Common myeloid progenitor, CD34-positive (primary cell): ENCODE measurements around the gene THOC7.
A peak's percentile ranks its signal among the peaks of the same experiment; 100 is the strongest.

Experiments
- CTCF ChIA-PET: fragments of 350-600 bp; sonication (Branson Sonifier 250); formaldehyde crosslinking; loops from one replicate; lab custom pipeline; 2021; ENCODE audit warnings: antibody characterized with exemption; lab: Charles Lee
- POLR2A ChIA-PET: fragments of 350-600 bp; sonication (Branson Sonifier 250); formaldehyde crosslinking; loops from one replicate; lab custom pipeline; 2021; ENCODE audit warnings: antibody characterized with exemption; lab: Charles Lee
- DNase-seq, 3 donors: peaks; one replicate each; pipeline versions ENCODE4 v3.0.0 to v3.0.0-alpha.2; 2013
- H3K27ac ChIP-seq, 2 experiments: 1 replicate in 1 of 2; 2 replicates in 1 of 2; pipeline ENCODE4 v1.7.0; 2013; ENCODE audit warnings: inconsistent platforms in 2 of 2, low read length in 2 of 2, mild to moderate bottlenecking in 2 of 2, low read depth in 1 of 2, moderate library complexity in 1 of 2; ENCODE audit not compliant: severe bottlenecking in 2 of 2, insufficient read depth in 1 of 2, poor library complexity in 1 of 2
- H3K27me3 ChIP-seq, 5 experiments: replicated peaks in 2 of 5; 1 replicate in 3 of 5; 2 replicates in 2 of 5; pipeline versions ENCODE4 v1.6.1 to v1.7.0; 2013; ENCODE audit warnings: low read length in 4 of 5, mild to moderate bottlenecking in 2 of 5, moderate library complexity in 2 of 5, inconsistent platforms in 1 of 5; ENCODE audit not compliant: insufficient read depth in 5 of 5, control insufficient read depth in 4 of 5
- H3K36me3 ChIP-seq, 4 experiments: 1 replicate in 2 of 4; 2 replicates in 2 of 4; pipeline versions ENCODE4 v1.6.1 to v1.7.0; 2013; ENCODE audit warnings: low read length in 3 of 4, control low read depth in 1 of 4, mild to moderate bottlenecking in 1 of 4; ENCODE audit not compliant: control insufficient read depth in 4 of 4, insufficient read depth in 4 of 4
- H3K4me1 ChIP-seq, 4 experiments: 1 replicate in 3 of 4; 2 replicates in 1 of 4; pipeline versions ENCODE4 v1.6.1 to v1.7.1; 2013; ENCODE audit warnings: low read length in 3 of 4, mild to moderate bottlenecking in 3 of 4, control low read depth in 1 of 4, inconsistent platforms in 1 of 4, moderate library complexity in 1 of 4; ENCODE audit not compliant: control insufficient read depth in 4 of 4, insufficient read depth in 4 of 4; ENCODE audit errors: control extremely low read depth in 1 of 4
- H3K4me3 ChIP-seq, 7 experiments: 1 replicate in 4 of 7; 2 replicates in 3 of 7; pipeline versions ENCODE4 v1.5.1 to v1.7.0; 2013; ENCODE audit warnings: mild to moderate bottlenecking in 7 of 7, low read length in 6 of 7, moderate library complexity in 6 of 7, inconsistent platforms in 2 of 7, low read depth in 2 of 7, control low read depth in 1 of 7; ENCODE audit not compliant: insufficient read depth in 4 of 7, control insufficient read depth in 1 of 7; ENCODE audit errors: extremely low read depth in 1 of 7
- H3K9me3 ChIP-seq, 5 experiments: 1 replicate in 4 of 5; 2 replicates in 1 of 5; pipeline versions ENCODE4 v1.6.1 to v1.7.1; 2013; ENCODE audit warnings: low read length in 4 of 5, mild to moderate bottlenecking in 2 of 5, inconsistent platforms in 1 of 5, low read depth in 1 of 5, moderate library complexity in 1 of 5; ENCODE audit not compliant: control insufficient read depth in 4 of 5, insufficient read depth in 2 of 5; ENCODE audit errors: control extremely low read depth in 1 of 5
- WGBS: methylation state at CpG from one replicate; pipeline ENCODE4 v1.1.5; 2013; ENCODE audit not compliant: insufficient coverage; 5-methylcytosine and 5-hydroxymethylcytosine counted together

The THOC7 gene

GRCh38 chr3:63872135-63872924 lies 8.7 kb upstream of the THOC7 start:
- no peak overlapping the region for H3K27ac ChIP-seq
- no peak overlapping the region for H3K4me3 ChIP-seq
- no peak for DNase-seq
- H3K9me3 ChIP-seq, result no peaks in the 10 kb centered on the region
- POLR2A ChIA-PET, result no interaction called here
- H3K4me1 ChIP-seq, result peaks cover 0 to 3% (median 0%) of the 10 kb centered on the region in 4 experiments
- peaks cover 0 to 11% (median 0%) of the 10 kb centered on the region in 4 experiments for H3K36me3 ChIP-seq
- H3K27me3 ChIP-seq, result no peaks in the 10 kb centered on the region
- WGBS, result no CpG with 5 or more reads among the region's 2 CpGs
- CTCF ChIA-PET, result interaction anchor here (1.0 to 1.1 kb wide), 2 partner anchors 25 to 63 kb away, joined by 3 read pairs; no protein-coding TSS in a partner anchor

GRCh38 chr3:63870615-63871005 lies 7.0 kb upstream of the THOC7 start:
- DNase-seq, result no peak
- H3K4me1 ChIP-seq, result peaks cover 0 to 3% (median 0%) of the 10 kb centered on the region in 4 experiments
- ChIA-PET CTCF (no interaction called here), POLR2A (no interaction called here)
- WGBS, result no CpG with 5 or more reads among the region's 2 CpGs
- no peaks in the 10 kb centered on the region for H3K9me3 ChIP-seq
- no peaks in the 10 kb centered on the region for H3K27me3 ChIP-seq
- no peak overlapping the region for H3K4me3 ChIP-seq
- no peak overlapping the region for H3K27ac ChIP-seq
- peaks cover 0 to 14% (median 1%) of the 10 kb centered on the region in 4 experiments for H3K36me3 ChIP-seq

- no peak for DNase-seq
- H3K36me3 ChIP-seq, result peaks cover 0 to 14% (median 1%) of the 10 kb centered on the region in 4 experiments
- ChIA-PET CTCF (interaction anchor here (0.9 kb wide), 1 partner anchor 153 kb away, joined by 3 read pairs; the partner anchor contains the start of gene PSMD6), POLR2A (no interaction called here)
- H3K9me3 ChIP-seq, result no peaks in the 10 kb centered on the region
- H3K27ac ChIP-seq, result no peak overlapping the region
- 92% methylated on average over 2 of the region's 3 CpGs for WGBS
- no peaks in the 10 kb centered on the region for H3K27me3 ChIP-seq
- H3K4me1 ChIP-seq, result peaks cover 0 to 6% (median 3%) of the 10 kb centered on the region in 4 experiments
- H3K4me3 ChIP-seq, result no peak overlapping the region
Observed at GRCh38 chr3:63869940-63870614, 6.5 kb upstream of the THOC7 start.

- DNase-seq, result no peak
- Histone ChIP-seq H3K4me3 (no peak overlapping the region), H3K4me1 (peaks cover 3 to 19% (median 12%) of the 10 kb centered on the region in 4 experiments), H3K27me3 (no peaks in the 10 kb centered on the region), H3K36me3 (peaks cover 0 to 6% (median 1%) of the 10 kb centered on the region in 4 experiments), H3K27ac (no peak overlapping the region), H3K9me3 (no peaks in the 10 kb centered on the region)
- POLR2A ChIA-PET, result no interaction called here
- WGBS, result 100% methylated on average over 1 of the region's 1 CpG
- CTCF ChIA-PET, result no interaction called here
Observed at GRCh38 chr3:63867225-63867624, 3.6 kb upstream of the THOC7 start.

GRCh38 chr3:63864965-63865327 lies 1.3 kb upstream of the THOC7 start:
- CTCF ChIA-PET, result interaction anchor here (1.0 kb wide), 1 partner anchor 10 kb away, joined by 3 read pairs; no protein-coding TSS in a partner anchor
- Histone ChIP-seq H3K27ac (peak overlapping the region; percentile 62 to 82), H3K4me3 (peak overlapping the region; percentile 79 to 95 (median 82)), H3K9me3 (no peaks in the 10 kb centered on the region), H3K27me3 (no peaks in the 10 kb centered on the region), H3K4me1 (peaks cover 3 to 25% (median 17%) of the 10 kb centered on the region in 4 experiments), H3K36me3 (peaks cover 0 to 5% (median 1%) of the 10 kb centered on the region in 4 experiments)
- 0% methylated on average over 1 of the region's 3 CpGs for WGBS
- POLR2A ChIA-PET, result no interaction called here
- no peak for DNase-seq

GRCh38 chr3:63864008-63864964 lies 681 bp upstream of the THOC7 start:
- no peaks in the 10 kb centered on the region for H3K9me3 ChIP-seq
- ChIA-PET CTCF (interaction anchor here (1.0 kb wide), 1 partner anchor 10 kb away, joined by 3 read pairs; no protein-coding TSS in a partner anchor), POLR2A (interaction anchor here (1.0 kb wide), 1 partner anchor 47 kb away, joined by 3 read pairs; the partner anchor contains the start of gene SCAANT1)
- peak; percentile 30 to 81 (median 77) for DNase-seq
- WGBS, result 0% methylated on average over 39 of the region's 93 CpGs
- H3K4me3 ChIP-seq, result peak overlapping the region; percentile 79 to 95 (median 82)
- H3K27ac ChIP-seq, result peak overlapping the region; percentile 62 to 82
- H3K27me3 ChIP-seq, result no peaks in the 10 kb centered on the region
- H3K36me3 ChIP-seq, result peaks cover 0 to 5% (median 1%) of the 10 kb centered on the region in 4 experiments
- peaks cover 3 to 25% (median 17%) of the 10 kb centered on the region in 4 experiments for H3K4me1 ChIP-seq
